Mesenchymal stem cell (in vitro differentiated cells and primary cell): ENCODE data around the gene UBE2D2.

Source experiments
- DNase-seq: peaks from one replicate; pipeline ENCODE4 v3.0.0-alpha.2; 2013
- H2AFZ ChIP-seq: one replicate; pipeline ENCODE4 v1.6.1; 2013; ENCODE audit warnings: low read depth, mild to moderate bottlenecking, control low read depth, inconsistent platforms, low read length, moderate library complexity
- H2AK5ac ChIP-seq: 2 replicates; pipeline ENCODE4 v1.6.1; 2013; ENCODE audit warnings: low read length, moderate library complexity, mild to moderate bottlenecking, inconsistent platforms; ENCODE audit not compliant: severe bottlenecking
- H2BK120ac ChIP-seq: one replicate; pipeline ENCODE4 v1.6.1; 2013; ENCODE audit warnings: low read depth, mild to moderate bottlenecking, inconsistent platforms, low read length, moderate library complexity
- H2BK12ac ChIP-seq, 2 experiments: one replicate each; pipeline ENCODE4 v1.6.1; 2013; ENCODE audit warnings: inconsistent platforms in 2 of 2, low read length in 2 of 2, mild to moderate bottlenecking in 2 of 2, moderate library complexity in 2 of 2, control low read depth in 1 of 2
- H2BK15ac ChIP-seq: one replicate; pipeline ENCODE4 v1.6.1; 2013; ENCODE audit warnings: mild to moderate bottlenecking, low read depth, inconsistent platforms; ENCODE audit not compliant: poor library complexity, severe bottlenecking
- H2BK5ac ChIP-seq: 2 replicates; pipeline ENCODE4 v1.6.1; 2013; ENCODE audit warnings: low read depth, mild to moderate bottlenecking, low read length, control low read depth, inconsistent platforms; ENCODE audit not compliant: poor library complexity, severe bottlenecking
- H3K14ac ChIP-seq, 2 experiments: one replicate each; pipeline ENCODE4 v1.6.1; 2013; ENCODE audit warnings: inconsistent platforms in 2 of 2, low read length in 2 of 2, control low read depth in 1 of 2, mild to moderate bottlenecking in 1 of 2, moderate library complexity in 1 of 2
- H3K18ac ChIP-seq, 2 experiments: one replicate each; pipeline ENCODE4 v1.6.1; 2013; ENCODE audit warnings: inconsistent platforms in 2 of 2, low read length in 2 of 2, control low read depth in 1 of 2, low read depth in 1 of 2, mild to moderate bottlenecking in 1 of 2
- H3K23ac ChIP-seq, 2 experiments: one replicate each; pipeline ENCODE4 v1.6.1; 2013; ENCODE audit warnings: inconsistent platforms in 2 of 2, low read length in 2 of 2, mild to moderate bottlenecking in 2 of 2, moderate library complexity in 2 of 2, control low read depth in 1 of 2
- H3K27ac ChIP-seq: 2 replicates; pipeline ENCODE4 v1.5.1; 2013; ENCODE audit warnings: mild to moderate bottlenecking, moderate library complexity, low read length, control low read depth, inconsistent platforms; ENCODE audit not compliant: poor library complexity, severe bottlenecking
- H3K27me3 ChIP-seq, 2 experiments: 2 replicates each; pipeline versions ENCODE4 v1.6.1 to v1.7.0; 2013; ENCODE audit warnings: low read length in 2 of 2, mild to moderate bottlenecking in 2 of 2, moderate library complexity in 2 of 2, control low read depth in 1 of 2, inconsistent platforms in 1 of 2; ENCODE audit not compliant: control insufficient read depth in 1 of 2, insufficient read depth in 1 of 2
- H3K36me3 ChIP-seq, 2 experiments: 2 replicates each; pipeline versions ENCODE4 v1.6.1 to v1.7.0; 2013; ENCODE audit warnings: low read length in 2 of 2, control low read depth in 1 of 2, inconsistent platforms in 1 of 2, low read depth in 1 of 2, mild to moderate bottlenecking in 1 of 2; ENCODE audit not compliant: insufficient read depth in 2 of 2, control insufficient read depth in 1 of 2
- H3K4ac ChIP-seq, 2 experiments: one replicate each; pipeline ENCODE4 v1.6.1; 2013; ENCODE audit warnings: inconsistent platforms in 2 of 2, low read length in 2 of 2, mild to moderate bottlenecking in 2 of 2, moderate library complexity in 2 of 2, control low read depth in 1 of 2, low read depth in 1 of 2
- H3K4me1 ChIP-seq: 2 replicates; pipeline ENCODE4 v1.6.1; 2013; ENCODE audit warnings: low read depth, low read length, control low read depth; ENCODE audit not compliant: control insufficient read depth, insufficient read depth
- H3K4me2 ChIP-seq: 2 replicates; pipeline ENCODE4 v1.6.1; 2013; ENCODE audit warnings: low read length, mild to moderate bottlenecking, inconsistent platforms; ENCODE audit not compliant: poor library complexity, severe bottlenecking
- H3K4me3 ChIP-seq, 2 experiments: 2 replicates each; pipeline versions ENCODE4 v1.5.1 to v1.7.0; 2013; ENCODE audit warnings: low read length in 2 of 2, mild to moderate bottlenecking in 2 of 2, control low read depth in 1 of 2, low read depth in 1 of 2; ENCODE audit not compliant: insufficient read depth in 1 of 2
- H3K79me1 ChIP-seq: replicated peaks from 2 replicates; pipeline ENCODE4 v1.6.1; 2013; ENCODE audit warnings: mild to moderate bottlenecking, control low read depth, low read length, inconsistent platforms; ENCODE audit not compliant: poor library complexity, severe bottlenecking
- H3K9ac ChIP-seq: 2 replicates; pipeline ENCODE4 v1.7.0; 2013; ENCODE audit warnings: mild to moderate bottlenecking, low read length, moderate library complexity
- H3K9me3 ChIP-seq: 2 replicates; pipeline ENCODE4 v1.7.0; 2013; ENCODE audit warnings: mild to moderate bottlenecking, low read length; ENCODE audit not compliant: control insufficient read depth
- H4K8ac ChIP-seq: one replicate; pipeline ENCODE4 v1.6.1; 2013; ENCODE audit warnings: inconsistent platforms, mild to moderate bottlenecking, low read length, moderate library complexity
- H4K91ac ChIP-seq: one replicate; pipeline ENCODE4 v1.6.1; 2013; ENCODE audit warnings: mild to moderate bottlenecking, low read length, inconsistent platforms
- WGBS: methylation state at CpG from one replicate; pipeline ENCODE4 v1.1.7; 2013; ENCODE audit warnings: mixed read lengths; 5-methylcytosine and 5-hydroxymethylcytosine counted together

Gene UBE2D2

DNA sequence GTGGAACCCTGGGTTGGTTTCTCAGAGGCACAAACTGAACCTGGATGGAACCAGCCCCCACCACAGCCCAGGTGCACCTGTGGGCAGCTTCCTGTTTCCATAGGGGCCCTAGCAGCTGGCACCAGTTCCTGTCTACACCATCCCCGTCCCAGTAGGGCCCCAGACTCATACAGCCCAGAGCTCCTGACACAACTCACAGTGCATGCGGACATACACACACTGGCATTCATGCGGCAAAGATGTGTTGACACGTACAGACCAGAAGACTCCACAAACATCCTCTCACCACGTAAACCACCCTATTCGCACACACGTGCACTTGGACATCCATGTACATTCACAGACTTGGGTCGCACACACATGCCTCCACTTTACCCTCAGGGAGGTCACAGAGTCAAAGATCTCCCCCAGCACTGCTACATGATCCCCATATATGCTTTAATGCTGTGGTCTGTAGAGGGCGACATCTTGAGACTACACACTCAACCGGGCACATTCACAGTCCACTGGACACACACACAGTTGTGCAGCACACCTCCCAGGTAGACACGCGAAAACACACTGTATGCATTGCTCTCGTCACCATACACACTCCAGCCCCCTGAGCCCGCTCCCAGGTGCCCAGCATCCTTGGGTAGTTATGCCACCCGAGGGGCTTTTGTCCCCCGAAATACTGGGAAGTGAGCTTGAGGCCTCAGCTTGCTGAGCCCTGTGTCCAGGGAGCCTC is 109.4 kb downstream of the UBE2D2 start:
- H3K79me1 ChIP-seq: no peaks in the 10 kb centered on the region
- H3K18ac ChIP-seq: peak overlapping the region; percentile 47 to 67
- H3K14ac ChIP-seq: peak overlapping the region in 1 of 2 experiments; percentile 3
- H2BK5ac ChIP-seq: peak overlapping the region; percentile 82
- peak overlapping the region; percentile 41 for H3K4me2 ChIP-seq
- peaks cover 86% of the 10 kb centered on the region for H3K4me1 ChIP-seq
- no peak overlapping the region for H2BK15ac ChIP-seq
- H3K4ac ChIP-seq: peak overlapping the region; percentile 33 to 60
- peak; percentile 25 for DNase-seq
- no peaks in the 10 kb centered on the region for H3K9me3 ChIP-seq
- peak overlapping the region; percentile 3 for H4K91ac ChIP-seq
- H4K8ac ChIP-seq: peak overlapping the region; percentile 16
- peaks cover 6 to 68% of the 10 kb centered on the region in 2 experiments for H3K36me3 ChIP-seq
- H2AFZ ChIP-seq: no peak overlapping the region
- H3K4me3 ChIP-seq: no peak overlapping the region
- peak overlapping the region; percentile 35 for H2BK120ac ChIP-seq
- 88% methylated on average over 16 of the region's 16 CpGs for WGBS
- H3K23ac ChIP-seq: no peak overlapping the region
- peak overlapping the region; percentile 78 for H2AK5ac ChIP-seq
- H2BK12ac ChIP-seq: peak overlapping the region; percentile 29 to 34
- H3K9ac ChIP-seq: peak overlapping the region; percentile 66
- peak overlapping the region; percentile 95 for H3K27ac ChIP-seq
- H3K27me3 ChIP-seq: no peaks in the 10 kb centered on the region

DNA sequence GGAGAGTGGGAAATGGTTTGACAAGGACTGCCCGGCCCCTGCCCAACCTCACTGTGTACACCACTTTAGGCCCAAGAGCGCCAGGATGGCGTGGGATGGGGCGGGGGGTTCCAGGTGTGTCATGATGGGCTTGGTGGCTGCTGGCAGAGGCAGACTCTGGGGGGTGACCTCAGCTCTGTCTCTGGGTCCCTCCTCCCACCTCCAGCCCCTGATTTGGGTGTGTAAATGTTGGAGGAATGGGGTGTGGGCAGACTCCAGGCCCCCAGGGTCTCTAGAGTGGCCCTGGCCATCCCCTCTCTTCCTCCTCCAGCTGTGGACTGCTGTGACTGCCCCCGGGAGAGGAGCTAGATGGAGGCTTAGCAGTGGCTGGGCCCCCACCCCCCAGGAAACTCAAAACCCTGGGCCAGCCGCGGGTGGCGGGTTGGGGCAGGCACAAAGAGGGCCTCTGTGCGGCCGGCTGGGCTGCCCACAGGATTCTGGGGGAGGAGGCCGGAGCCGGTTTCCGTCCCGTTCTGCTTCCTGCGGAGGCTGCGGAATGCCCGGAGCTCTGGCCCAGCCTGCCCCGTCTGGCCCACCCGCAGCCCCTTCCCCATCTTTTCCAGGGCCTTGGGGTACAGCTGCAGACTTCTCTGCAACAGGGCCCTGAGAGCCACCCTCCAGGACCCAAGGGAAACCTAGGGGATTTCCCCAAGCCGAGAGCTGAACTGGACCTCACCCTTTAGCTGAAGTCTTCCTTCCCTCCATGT is 110.1 kb downstream of the UBE2D2 start:
- peak; percentile 47 for DNase-seq
- Histone ChIP-seq H3K14ac (no peak overlapping the region), H3K27ac (peak overlapping the region; percentile 95), H2BK120ac (peak overlapping the region; percentile 35), H3K4ac (peak overlapping the region; percentile 33 to 60), H3K27me3 (no peaks in the 10 kb centered on the region), H4K8ac (peak overlapping the region; percentile 79), H3K4me2 (peak overlapping the region; percentile 41), H2BK5ac (peak overlapping the region; percentile 82), H3K23ac (no peak overlapping the region), H3K79me1 (no peaks in the 10 kb centered on the region), H2AK5ac (peak overlapping the region; percentile 78), H4K91ac (peak overlapping the region; percentile 21), H2BK12ac (peak overlapping the region; percentile 29 to 34), H2AFZ (no peak overlapping the region), H2BK15ac (peak overlapping the region; percentile 61), H3K9me3 (no peaks in the 10 kb centered on the region), H3K4me1 (peaks cover 83% of the 10 kb centered on the region), H3K9ac (peak overlapping the region; percentile 66), H3K4me3 (peak overlapping the region in 1 of 2 experiments; percentile 22), H3K18ac (peak overlapping the region; percentile 47 to 67), H3K36me3 (peaks cover 6 to 61% of the 10 kb centered on the region in 2 experiments)
- WGBS: 57% methylated on average over 19 of the region's 20 CpGs

DNA sequence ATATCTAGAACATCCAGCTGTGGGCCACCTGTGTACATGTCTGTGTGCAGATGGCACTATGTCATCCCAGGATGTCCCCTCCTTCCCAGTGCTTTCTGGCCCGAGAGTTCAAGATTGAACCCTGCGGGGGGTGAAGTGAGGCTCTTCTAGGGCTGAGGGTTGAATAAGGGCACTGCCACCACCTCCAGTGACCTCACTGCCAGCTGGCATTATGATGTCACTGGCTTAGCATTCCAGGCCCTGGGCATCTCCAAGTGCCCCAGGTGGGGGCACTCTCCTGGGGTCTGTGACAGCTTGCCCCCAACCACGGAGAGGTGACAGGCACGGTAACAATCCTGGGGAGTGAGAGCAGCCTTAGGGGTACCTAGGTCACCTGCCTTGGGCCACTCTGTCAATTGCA is 114.1 kb downstream of the UBE2D2 start:
- WGBS: 91% methylated on average over 4 of the region's 4 CpGs
- H2BK12ac ChIP-seq: no peak overlapping the region
- H3K4me2 ChIP-seq: no peak overlapping the region
- peaks cover 81% of the 10 kb centered on the region for H3K4me1 ChIP-seq
- peaks cover 10 to 61% of the 10 kb centered on the region in 2 experiments for H3K36me3 ChIP-seq
- no peak overlapping the region for H3K23ac ChIP-seq
- peak overlapping the region; percentile 69 for H3K27ac ChIP-seq
- H3K9ac ChIP-seq: no peak overlapping the region
- no peak overlapping the region for H3K4me3 ChIP-seq
- no peaks in the 10 kb centered on the region for H3K27me3 ChIP-seq
- H3K4ac ChIP-seq: no peak overlapping the region
- no peak overlapping the region for H4K8ac ChIP-seq
- DNase-seq: no peak
- no peak overlapping the region for H3K14ac ChIP-seq
- no peaks in the 10 kb centered on the region for H3K79me1 ChIP-seq
- H2AK5ac ChIP-seq: peak overlapping the region; percentile 24
- H2BK5ac ChIP-seq: peak overlapping the region; percentile 35
- no peak overlapping the region for H2BK15ac ChIP-seq
- H3K18ac ChIP-seq: no peak overlapping the region
- H4K91ac ChIP-seq: no peak overlapping the region
- H2BK120ac ChIP-seq: no peak overlapping the region
- no peak overlapping the region for H2AFZ ChIP-seq
- H3K9me3 ChIP-seq: no peaks in the 10 kb centered on the region

DNA sequence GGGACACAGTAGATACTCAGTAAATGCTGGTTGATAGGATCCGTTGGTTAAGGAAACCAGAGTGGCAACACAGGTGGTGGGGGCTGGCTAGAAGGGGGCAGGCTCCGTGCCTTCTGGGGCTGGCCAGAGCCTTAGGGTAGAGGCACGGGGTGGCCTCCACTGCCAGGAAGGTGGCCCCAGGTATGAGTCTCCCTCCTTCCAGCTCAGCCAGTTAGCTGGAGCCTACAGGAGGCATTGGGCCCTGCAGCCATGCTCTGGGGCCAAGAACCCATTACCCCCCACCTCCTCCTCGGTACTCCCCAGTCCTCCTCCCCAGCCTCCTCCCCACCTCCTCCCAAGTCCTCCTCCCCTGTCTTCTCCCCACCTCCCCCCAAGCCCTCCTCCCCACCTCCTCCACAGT is 114.7 kb downstream of the UBE2D2 start:
- Histone ChIP-seq H3K4ac (no peak overlapping the region), H3K79me1 (no peaks in the 10 kb centered on the region), H3K9ac (no peak overlapping the region), H3K14ac (no peak overlapping the region), H3K27ac (peak overlapping the region; percentile 69), H3K36me3 (peaks cover 10 to 61% of the 10 kb centered on the region in 2 experiments), H2AK5ac (no peak overlapping the region), H3K4me3 (no peak overlapping the region), H2BK12ac (no peak overlapping the region), H2BK120ac (no peak overlapping the region), H3K23ac (no peak overlapping the region), H2BK5ac (no peak overlapping the region), H4K8ac (no peak overlapping the region), H4K91ac (no peak overlapping the region), H3K4me2 (no peak overlapping the region), H3K9me3 (no peaks in the 10 kb centered on the region), H2BK15ac (no peak overlapping the region), H3K27me3 (no peaks in the 10 kb centered on the region), H3K4me1 (peaks cover 79% of the 10 kb centered on the region), H3K18ac (no peak overlapping the region), H2AFZ (no peak overlapping the region)
- WGBS: 88% methylated on average over 4 of the region's 4 CpGs
- DNase-seq: no peak
